Activated CD8-positive, alpha-beta memory T cell treated with anti-CD3 and anti-CD28 coated beads for 24 hours (primary cell): ENCODE measurements around the gene ZNF609.
A peak's percentile ranks its signal among the peaks of the same experiment; 100 is the strongest.

Experiments
- DNase-seq: peaks from one replicate; pipeline ENCODE4 v3.0.0-alpha.2; 2020

Gene ZNF609

GRCh38 chr15:64460206-64460723 is at the start of gene ZNF609:
Gene ZNF609, plus strand, starts transcription at chr15:64460578. Its CDS starts 38,842 bp downstream, at chr15:64499420.
- DNase-seq, result peak; percentile 99

GRCh38 chr15:64412216-64412615 is 48.2 kb upstream of the ZNF609 start:
- DNase-seq, result no peak

GRCh38 chr15:64422697-64423096 is 37.7 kb upstream of the ZNF609 start:
- no peak for DNase-seq

- DNase-seq, result no peak
Observed at GRCh38 chr15:64423970-64424369, 36.4 kb upstream of the ZNF609 start.

- no peak for DNase-seq
Observed at GRCh38 chr15:64425221-64425620, 35.2 kb upstream of the ZNF609 start.

- DNase-seq, result no peak
Observed at GRCh38 chr15:64426845-64427465, 33.4 kb upstream of the ZNF609 start.

GRCh38 chr15:64429448-64429847 is 30.9 kb upstream of the ZNF609 start:
- no peak for DNase-seq

- no peak for DNase-seq
Observed at GRCh38 chr15:64430000-64430735, 30.2 kb upstream of the ZNF609 start.

- no peak for DNase-seq
Observed at GRCh38 chr15:64437982-64438381, 22.4 kb upstream of the ZNF609 start.

GRCh38 chr15:64438653-64439447 is 21.5 kb upstream of the ZNF609 start:
- DNase-seq, result no peak

- DNase-seq, result no peak
Observed at GRCh38 chr15:64441852-64442251, 18.5 kb upstream of the ZNF609 start.

GRCh38 chr15:64443016-64443415 is 17.4 kb upstream of the ZNF609 start:
- DNase-seq, result no peak

GRCh38 chr15:64443747-64444621 is 16.4 kb upstream of the ZNF609 start:
- no peak for DNase-seq

- no peak for DNase-seq
Observed at GRCh38 chr15:64444836-64445235, 15.5 kb upstream of the ZNF609 start.

GRCh38 chr15:64447536-64448315 is 12.7 kb upstream of the ZNF609 start:
- DNase-seq, result no peak

GRCh38 chr15:64452988-64453688 is 7.2 kb upstream of the ZNF609 start:
- no peak for DNase-seq

- DNase-seq, result no peak
Observed at GRCh38 chr15:64453689-64454037, 6.7 kb upstream of the ZNF609 start.

- DNase-seq, result no peak
Observed at GRCh38 chr15:64454282-64454681, 6.1 kb upstream of the ZNF609 start.

GRCh38 chr15:64455961-64456371 is 4.4 kb upstream of the ZNF609 start:
- DNase-seq, result no peak

- DNase-seq, result no peak
Observed at GRCh38 chr15:64456634-64457108, 3.7 kb upstream of the ZNF609 start.
